Stimulated activated CD4-positive, alpha-beta T cell treated with anti-CD3 and anti-CD28 coated beads, Interleukin-12 subunit alpha, Interleukin-12 subunit beta, amount 100 ng/mL, for 48 hours (primary cell): ENCODE measurements around the gene TSFM.
"Not testable (repeated sequence)": the region's sequence is repeated elsewhere in the genome, so short reads cannot be mapped to it uniquely, and the experiment has no call there.

Source experiments
- DNase-seq, 3 donors: peaks; one replicate each; pipeline ENCODE4 v3.0.0-alpha.2; 2020; ENCODE audit warnings: low read depth in 2 of 3, low spot score in 1 of 3

Gene TSFM

DNA sequence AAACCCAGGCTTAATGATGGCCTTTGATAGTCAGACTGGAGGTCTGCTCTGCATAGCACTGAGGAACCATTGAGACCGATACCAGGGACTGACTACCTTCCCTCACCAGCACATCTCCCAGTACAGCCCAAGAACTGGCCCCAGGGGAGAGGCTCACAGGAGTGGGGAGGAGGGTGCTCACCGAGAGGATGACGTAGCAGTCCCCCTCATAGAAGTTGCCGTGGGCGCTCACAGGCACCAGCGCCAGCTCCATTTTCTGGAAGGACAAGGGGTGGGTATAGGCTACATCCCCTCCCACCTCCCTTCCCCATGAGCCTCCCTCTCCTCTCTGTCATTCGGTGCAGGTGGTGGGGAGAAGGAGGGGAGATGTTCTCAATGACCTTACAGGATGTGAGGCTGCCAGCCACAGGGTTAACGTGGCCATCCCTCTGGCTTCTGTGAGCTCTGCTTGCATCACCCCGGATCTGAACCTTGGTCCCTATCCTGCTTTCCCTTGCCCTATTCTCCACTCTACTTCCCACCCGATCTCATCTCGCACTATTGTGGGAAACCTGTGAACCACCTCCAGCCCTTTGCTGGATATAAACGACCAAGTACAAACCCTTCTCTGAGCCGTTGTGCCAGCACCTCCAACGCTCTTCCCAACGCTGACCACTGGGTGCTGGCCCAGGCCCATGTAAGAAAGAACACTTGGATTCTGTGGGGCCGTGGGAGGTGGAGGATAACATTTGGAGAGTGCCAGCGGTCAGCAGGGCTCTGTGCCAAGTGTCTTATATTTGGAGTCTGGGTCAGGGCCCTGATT lies 31.6 kb downstream of the TSFM start:
- no peak for DNase-seq

DNA sequence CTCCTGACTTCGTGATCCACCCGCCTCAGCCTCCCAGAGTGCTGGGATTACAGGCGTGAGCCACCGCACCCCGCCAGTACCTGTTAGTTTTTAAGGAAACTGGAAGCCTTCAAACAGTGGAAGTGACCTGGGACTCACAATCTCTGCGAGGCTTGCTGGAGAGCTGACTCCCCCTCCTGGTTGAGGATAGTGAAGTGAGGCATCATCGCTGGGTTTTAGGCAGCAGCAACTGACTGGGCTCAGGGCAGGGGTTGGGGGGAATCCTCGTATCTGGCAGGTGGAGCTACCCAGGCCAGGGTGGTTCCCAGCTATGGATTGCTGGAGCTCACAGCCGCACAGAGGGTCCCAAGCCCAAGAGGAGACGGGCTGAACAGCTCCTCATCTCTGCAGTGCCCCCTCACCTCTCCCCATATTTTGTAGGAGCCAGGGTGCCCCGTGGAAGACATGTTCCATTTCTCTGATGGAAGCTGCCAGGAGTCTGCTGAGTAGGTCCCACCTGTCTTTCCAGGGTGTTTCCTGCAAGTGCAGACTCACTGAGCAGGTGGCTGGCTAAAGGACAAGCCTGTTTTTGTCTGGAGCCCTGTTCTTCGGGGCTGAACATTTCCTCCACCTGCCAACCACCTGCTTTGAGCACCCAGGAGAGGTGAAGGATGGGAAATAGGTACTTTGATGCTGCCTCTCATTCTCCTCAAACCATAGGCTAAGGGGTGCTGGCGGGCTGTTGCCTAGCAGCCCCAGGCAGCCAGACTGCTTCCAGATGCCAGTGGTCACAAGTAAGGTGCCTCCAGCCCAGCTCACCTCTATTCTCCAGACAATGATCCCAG lies 32.8 kb downstream of the TSFM start:
- no peak for DNase-seq

DNA sequence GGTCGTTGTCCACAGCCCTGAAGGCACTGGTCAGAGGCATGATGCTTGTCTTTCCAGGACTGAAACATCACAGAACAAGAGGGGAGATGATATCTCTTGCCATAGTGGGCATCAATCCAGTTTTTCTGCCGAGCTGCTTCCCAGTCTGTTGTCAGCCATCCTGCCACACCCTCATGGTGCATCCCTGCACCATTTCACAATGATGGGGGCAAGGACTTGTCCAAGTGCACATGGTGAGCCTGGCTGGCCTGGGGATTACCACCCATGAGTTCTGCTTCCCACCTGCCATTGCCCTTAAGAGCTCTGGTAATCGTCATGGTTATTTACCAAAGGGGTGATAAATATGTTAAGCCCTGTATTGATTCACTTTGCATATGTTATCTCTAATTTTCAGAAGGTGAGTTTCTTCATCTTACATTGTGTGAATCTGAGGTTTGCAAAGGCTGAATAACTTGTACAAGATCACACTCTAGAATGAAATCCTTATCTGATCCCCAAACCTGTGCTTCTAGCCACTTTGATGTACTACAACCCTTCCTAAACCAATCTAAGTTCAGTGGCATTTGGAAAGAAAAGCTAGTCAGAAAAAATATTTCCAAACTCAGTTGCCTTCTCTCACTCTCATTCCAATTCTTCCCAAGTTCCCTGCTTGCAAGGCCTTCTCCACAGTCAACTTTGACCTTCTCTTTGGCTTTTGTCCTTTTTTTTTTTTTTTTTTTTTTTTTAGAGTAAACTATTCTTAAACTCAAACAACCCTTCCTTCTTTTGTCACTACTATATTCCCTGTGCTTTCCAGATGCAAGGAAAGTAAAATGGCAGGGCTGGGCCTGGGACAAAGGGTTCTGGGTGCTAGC lies 33.6 kb downstream of the TSFM start:
- no peak for DNase-seq

- DNase-seq: no peak
Measured at GRCh38 chr12:57816855-57817151, 34.2 kb downstream of the TSFM start.

DNA sequence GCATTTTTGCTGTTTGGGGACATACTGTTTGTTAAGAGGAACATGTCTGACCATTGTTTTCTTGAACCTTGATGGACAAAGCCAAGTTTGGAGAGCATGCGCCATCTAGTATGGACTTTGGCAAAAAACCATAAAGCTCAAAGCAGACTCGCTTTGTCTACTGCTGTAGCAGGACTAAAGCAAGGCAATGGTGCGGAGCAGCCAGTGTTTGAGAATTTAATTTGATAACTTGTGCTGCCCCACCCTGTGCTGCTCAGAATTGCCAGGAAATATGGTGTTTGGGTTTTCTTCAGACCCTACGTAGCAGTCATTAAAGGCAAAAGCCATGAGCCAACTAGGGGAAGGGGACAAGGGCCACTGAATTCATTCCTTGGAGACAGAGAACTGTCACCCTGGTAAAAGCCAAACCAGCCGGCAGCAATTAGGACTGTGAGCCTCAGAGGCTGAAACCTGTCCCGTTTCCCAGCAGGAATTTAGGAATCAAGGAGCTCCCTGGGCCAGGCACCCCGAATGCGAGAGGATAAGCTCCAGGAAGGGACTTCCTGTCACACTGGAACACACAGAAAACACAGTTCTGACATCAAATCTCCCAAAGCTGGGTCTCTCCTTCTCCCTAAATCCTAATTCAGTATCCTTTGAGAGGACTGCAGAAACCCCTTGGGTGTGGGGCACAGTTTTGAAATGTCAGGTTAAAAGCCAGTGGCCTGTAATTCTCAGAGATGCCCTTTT lies 34.8 kb downstream of the TSFM start:
- no peak for DNase-seq

GRCh38 chr12:57817990-57818331 lies 35.4 kb downstream of the TSFM start:
- not testable (repeated sequence) for DNase-seq

- DNase-seq: not testable (repeated sequence)
Measured at GRCh38 chr12:57820119-57820518, 37.5 kb downstream of the TSFM start.

DNA sequence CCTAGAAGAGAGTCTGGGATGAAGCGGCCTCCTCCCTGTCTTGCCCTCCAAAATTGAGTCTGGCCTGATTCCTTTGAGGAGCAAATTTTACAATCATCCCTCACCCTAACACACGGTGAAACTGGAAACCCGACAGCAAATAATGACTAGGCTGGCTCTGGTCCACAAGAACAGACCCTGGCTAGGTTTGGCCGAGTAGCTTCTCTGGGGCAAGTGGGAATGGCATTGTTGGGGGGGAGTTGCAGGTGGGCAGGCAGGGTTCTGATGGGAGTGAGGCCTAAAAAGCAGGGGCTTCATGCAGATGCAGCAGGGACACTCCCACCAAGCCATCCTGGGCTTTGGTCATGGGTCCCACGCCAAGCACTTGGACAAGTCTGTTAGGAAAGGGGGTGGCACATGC lies 38.4 kb downstream of the TSFM start:
- DNase-seq: not testable (repeated sequence)

- DNase-seq: no peak
Measured at GRCh38 chr12:57821474-57822214, 39.1 kb downstream of the TSFM start.

DNA sequence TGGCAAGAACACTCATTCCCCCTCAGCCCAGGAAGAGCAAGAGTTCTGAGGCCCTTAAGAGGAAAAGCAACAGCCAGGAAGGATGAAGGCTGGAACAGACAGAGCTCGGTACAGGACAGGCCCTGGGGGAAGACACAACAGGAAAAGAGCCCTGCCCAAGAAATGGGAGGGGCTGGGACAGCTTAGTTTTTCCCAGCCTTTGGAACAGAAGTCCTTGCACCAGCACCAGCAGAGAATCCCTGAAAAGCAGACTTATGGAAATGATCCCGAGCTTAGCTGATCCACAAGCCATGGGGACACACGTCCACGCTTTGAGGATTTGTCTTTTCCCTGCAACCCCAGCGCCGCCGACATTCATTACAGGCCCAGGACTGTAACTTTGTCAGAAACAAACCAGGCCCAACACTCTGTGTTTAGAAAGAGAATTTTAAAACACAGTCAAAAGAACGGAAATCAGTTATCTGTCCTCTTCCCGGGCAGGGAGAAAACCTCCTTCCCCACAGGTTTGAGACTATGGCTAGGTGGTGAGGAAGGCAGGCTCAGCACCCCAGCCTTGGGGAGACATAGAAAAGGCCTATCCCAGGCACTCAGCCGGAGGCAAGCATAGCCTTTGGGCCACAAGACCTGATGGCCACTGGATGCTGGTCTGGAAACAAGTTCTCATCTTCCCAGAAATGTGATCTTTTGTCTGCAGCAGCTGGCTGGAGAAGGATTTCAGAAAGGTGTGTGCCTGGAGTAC lies 40.0 kb downstream of the TSFM start:
- DNase-seq: no peak

DNA sequence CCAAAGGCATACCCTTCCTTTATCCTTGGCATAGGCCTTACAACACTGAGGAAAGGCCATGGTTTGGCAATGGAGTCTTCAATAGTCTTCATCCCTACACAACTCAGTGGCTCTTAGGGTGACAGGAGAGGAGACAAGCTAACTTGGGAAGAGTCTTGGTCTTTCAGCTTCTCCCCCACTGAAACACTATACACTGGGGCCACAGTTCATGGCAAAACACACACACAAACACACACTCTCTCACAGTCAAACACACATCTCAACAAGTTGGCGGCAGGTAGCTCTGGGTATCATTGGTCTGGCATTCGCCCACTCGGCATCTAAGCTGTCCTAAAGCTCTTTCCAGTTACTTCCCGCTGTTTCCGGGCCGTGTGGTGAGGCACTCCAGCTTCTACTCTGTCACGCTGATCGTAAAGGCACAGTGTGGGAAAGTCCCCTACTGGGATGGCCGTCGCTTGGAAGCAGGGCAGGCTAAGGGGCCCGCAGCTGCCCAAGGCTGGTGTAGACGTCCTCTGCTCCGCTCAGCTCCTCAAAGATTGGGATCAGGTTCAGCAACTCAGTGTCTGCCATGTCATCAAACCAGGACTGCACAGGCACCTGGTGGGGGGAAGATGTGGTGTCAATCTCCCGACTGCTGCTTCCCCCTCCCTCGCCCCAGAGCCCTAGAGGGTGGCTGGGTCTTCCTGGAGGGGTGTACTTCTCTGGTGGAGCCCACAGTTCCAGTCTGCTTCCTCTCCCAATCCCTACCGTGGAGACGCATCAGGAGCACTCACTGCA lies 40.7 kb downstream of the TSFM start:
- no peak for DNase-seq

GRCh38 chr12:57823908-57824640 lies 41.5 kb downstream of the TSFM start:
- DNase-seq: no peak

- no peak for DNase-seq
Measured at GRCh38 chr12:57825451-57825850, 42.9 kb downstream of the TSFM start.

DNA sequence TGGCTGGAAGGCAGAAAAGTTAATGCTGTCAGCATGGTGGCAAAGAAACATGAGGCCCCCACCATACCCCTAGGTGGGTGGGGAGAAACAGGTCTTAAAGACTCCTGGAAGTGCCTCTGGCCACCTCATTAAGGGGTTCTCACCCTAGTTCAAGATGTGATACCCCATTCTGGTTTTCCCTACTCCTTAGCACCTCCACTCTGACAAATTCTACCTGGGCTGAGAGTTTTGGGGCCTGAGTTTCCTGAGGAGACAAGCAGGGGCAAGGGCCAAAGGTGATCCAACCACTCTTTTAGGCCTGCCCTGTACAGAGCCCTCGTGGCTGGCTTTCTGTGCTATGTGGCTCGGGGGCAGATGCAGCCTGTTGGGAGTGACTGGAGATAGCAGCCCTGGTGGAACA lies 43.8 kb downstream of the TSFM start:
- DNase-seq: no peak

DNA sequence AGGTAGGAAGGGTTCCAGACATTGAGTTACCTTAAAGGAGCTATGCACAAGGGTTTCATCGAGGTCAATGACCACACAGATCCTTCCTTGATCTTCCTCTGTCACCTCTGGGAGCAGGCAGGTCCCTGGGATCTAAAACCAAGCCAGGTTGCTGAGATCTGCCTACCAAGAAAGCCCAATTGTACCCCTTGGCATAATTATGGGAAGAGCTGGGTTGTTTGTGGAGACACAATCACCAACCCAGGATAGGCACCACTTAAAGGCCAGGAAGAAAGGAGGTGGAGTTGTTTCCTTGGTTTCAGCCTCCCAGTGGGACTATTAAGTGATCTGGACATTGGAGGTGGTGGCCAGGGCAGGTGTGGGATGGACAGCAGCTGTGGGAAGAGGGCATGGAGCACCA lies 44.4 kb downstream of the TSFM start:
- DNase-seq: no peak

- DNase-seq: no peak
Measured at GRCh38 chr12:57829025-57829777, 46.6 kb downstream of the TSFM start.

GRCh38 chr12:57830393-57830792 lies 47.8 kb downstream of the TSFM start:
- DNase-seq: no peak

DNA sequence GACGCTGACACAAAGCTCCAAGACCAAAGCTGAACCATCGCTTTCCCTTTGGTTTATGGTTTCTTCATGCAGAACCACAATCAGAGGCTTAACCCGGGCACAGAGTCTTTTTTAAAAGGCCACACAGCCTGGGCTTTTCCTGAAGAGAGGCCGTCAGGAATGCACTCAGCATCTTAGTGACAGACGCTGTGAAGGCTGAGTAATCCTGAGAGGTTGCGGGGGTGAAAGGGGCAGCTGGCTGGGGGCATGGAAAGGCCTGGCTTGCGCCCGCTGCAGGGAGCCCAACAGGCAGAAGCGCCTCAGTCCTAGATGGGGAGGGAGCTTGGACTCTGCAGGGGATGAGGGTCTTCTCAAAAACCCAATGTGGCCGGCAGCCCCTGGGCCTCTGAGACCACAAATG lies 50.4 kb downstream of the TSFM start:
- DNase-seq: no peak
